ENCODE data around the gene PRDM5.

PRDM5 gene

GRCh38 chr4:120855307-120856001, 67.1 kb downstream of the PRDM5 start:
- DNase-seq (ENCODE audit: low read depth), result no peak

GRCh38 chr4:120853161-120853935, 69.2 kb downstream of the PRDM5 start:
- no peak for DNase-seq (ENCODE audit: low read depth)

GRCh38 chr4:120850018-120850599, 72.4 kb downstream of the PRDM5 start:
- no peak for DNase-seq (ENCODE audit: low read depth)

GRCh38 chr4:120847019-120847582, 75.4 kb downstream of the PRDM5 start:
- no peak for DNase-seq (ENCODE audit: low read depth)

GRCh38 chr4:120844528-120844921, 78.0 kb downstream of the PRDM5 start:
- DNase-seq (ENCODE audit: low read depth), result no peak

GRCh38 chr4:120843849-120844527, 78.5 kb downstream of the PRDM5 start:
- DNase-seq (ENCODE audit: low read depth), result no peak

- DNase-seq (ENCODE audit: low read depth), result no peak
These were observed 80.5 kb downstream of the PRDM5 start for GRCh38 chr4:120842031-120842430.

- DNase-seq (ENCODE audit: low read depth), result no peak
These were observed 80.9 kb downstream of the PRDM5 start for GRCh38 chr4:120841580-120841979.

- DNase-seq (ENCODE audit: low read depth), result no peak
These were observed 82.4 kb downstream of the PRDM5 start for GRCh38 chr4:120839974-120840751.

GRCh38 chr4:120839334-120839973, 83.1 kb downstream of the PRDM5 start:
- no peak for DNase-seq (ENCODE audit: low read depth)

- DNase-seq (ENCODE audit: low read depth), result no peak
These were observed 83.7 kb downstream of the PRDM5 start for GRCh38 chr4:120838784-120839183.

GRCh38 chr4:120837656-120838055, 84.9 kb downstream of the PRDM5 start:
- DNase-seq (ENCODE audit: low read depth), result no peak

GRCh38 chr4:120835342-120835741, 87.2 kb downstream of the PRDM5 start:
- no peak for DNase-seq (ENCODE audit: low read depth)

GRCh38 chr4:120830204-120830603, 92.3 kb downstream of the PRDM5 start:
- DNase-seq (ENCODE audit: low read depth), result no peak

- no peak for DNase-seq (ENCODE audit: low read depth)
These were observed 93.3 kb downstream of the PRDM5 start for GRCh38 chr4:120829113-120829831.

- no peak for DNase-seq (ENCODE audit: low read depth)
These were observed 95.7 kb downstream of the PRDM5 start for GRCh38 chr4:120826853-120827252.

- DNase-seq (ENCODE audit: low read depth), result no peak
These were observed 96.1 kb downstream of the PRDM5 start for GRCh38 chr4:120826449-120826848.

- DNase-seq (ENCODE audit: low read depth), result no peak
These were observed 97.6 kb downstream of the PRDM5 start for GRCh38 chr4:120824946-120825345.

- DNase-seq (ENCODE audit: low read depth), result no peak
These were observed 100.5 kb downstream of the PRDM5 start for GRCh38 chr4:120821977-120822376.

GRCh38 chr4:120821029-120821428, 101.5 kb downstream of the PRDM5 start:
- DNase-seq (ENCODE audit: low read depth), result no peak
